Transverse colon (tissue), 4 donors: ENCODE measurements around the gene ARL16. TPM values are rescaled to one million over a fixed set of nuclear protein-coding genes. Genes with fewer than 3 reads are reported as not detected.

Experiments
- DNase-seq: peaks from one replicate; pipeline ENCODE4 v3.0.0-alpha.2; 2019
- H3K27ac ChIP-seq, 4 donors: fragments of 200-600 bp; sonication (generic); 2 replicates each; pipeline ENCODE4 v1.5.1; 2016 to 2018; ENCODE audit warnings: inconsistent platforms in 4 of 4
- H3K27me3 ChIP-seq: fragments of 200-600 bp; sonication (generic); 2 replicates; pipeline ENCODE4 v1.5.1; 2017; ENCODE audit warnings: inconsistent platforms
- H3K36me3 ChIP-seq, 4 donors: fragments of 200-600 bp; sonication (generic); 2 replicates each; pipeline ENCODE4 v1.5.1; 2017 to 2019; ENCODE audit warnings: inconsistent platforms in 4 of 4
- H3K4me1 ChIP-seq, 4 donors: fragments of 200-600 bp; sonication (generic); 2 replicates each; pipeline ENCODE4 v1.5.1; 2017 to 2020; ENCODE audit warnings: inconsistent platforms in 4 of 4
- H3K4me3 ChIP-seq, 4 donors: fragments of 200-600 bp; sonication (generic); 1 replicate in 1 of 4; 2 replicates in 3 of 4; pipeline versions ENCODE4 v1.5.1 to v1.6.1; 2017 to 2019; ENCODE audit warnings: inconsistent platforms in 4 of 4
- H3K9me3 ChIP-seq, 2 donors: fragments of 200-600 bp; sonication (generic); 2 replicates each; pipeline ENCODE4 v1.5.1; 2017 to 2019; ENCODE audit warnings: inconsistent platforms in 2 of 2
- EP300 ChIP-seq: sonication (generic); formaldehyde crosslinking; IDR thresholded peaks from one replicate; pipeline ENCODE4 v1.6.1; 2017; ENCODE audit warnings: antibody characterized with exemption, low read depth
- POLR2A ChIP-seq: fragments of 450-650 bp; IDR thresholded peaks from one replicate; pipeline ENCODE4 v1.6.1; 2016; ENCODE audit warnings: antibody characterized with exemption, mild to moderate bottlenecking, moderate library complexity
- POLR2AphosphoS5 ChIP-seq, 3 donors: sonication (generic); formaldehyde crosslinking; IDR thresholded peaks; one replicate each; pipeline ENCODE4 v1.6.1; 2016; ENCODE audit warnings: antibody characterized with exemption in 3 of 3
- WGBS, 2 donors: methylation state at CpG; one replicate each; pipeline ENCODE4 v1.1.5; 2018; ENCODE audit warnings: low coverage in 1 of 2; 5-methylcytosine and 5-hydroxymethylcytosine counted together
- in situ Hi-C, 4 donors: fragments of 200-750 bp; cut with MboI; loops; one replicate each; pipeline versions ENCODE4 v1.15.0 to v1.15.1; 2017; ENCODE audit warnings: low sequenced_read_pairs in 3 of 4, low pct_ligation_motif_present in 1 of 4, low pct_unique_long_range_greater_than_20kb in 1 of 4
- intact Hi-C: fragments of 100-400 bp; cut with DNase I; formaldehyde crosslinking; loops from one replicate; pipeline ENCODE4 v1.15.1; 2023; ENCODE audit warnings: low total_unique reads
- total RNA-seq, 4 donors: library from RNA; depleted of rRNA; stranded (reverse); fragments of >200 nt; gene quantifications; one replicate each; pipeline ENCODE4 v1.1.0, GENCODE V29; 2016
- TF ChIP-seq, protein P1 (sequence below), 5 experiments: fragments of 200-600 bp in 3 of 5; fragments of 450-650 bp in 2 of 5; sonication (generic) in 3 of 5; IDR thresholded peaks; 1 replicate in 2 of 5; 2 replicates in 3 of 5; pipeline ENCODE4 v1.5.1; 2016 to 2017; ENCODE audit warnings: antibody characterized with exemption in 5 of 5, inconsistent platforms in 3 of 5, mild to moderate bottlenecking in 2 of 5, moderate library complexity in 1 of 5

Gene ARL16
- total RNA-seq, 4 donors from 2014 or later, result 16.3 to 52.0 (median 33.1) TPM

DNA sequence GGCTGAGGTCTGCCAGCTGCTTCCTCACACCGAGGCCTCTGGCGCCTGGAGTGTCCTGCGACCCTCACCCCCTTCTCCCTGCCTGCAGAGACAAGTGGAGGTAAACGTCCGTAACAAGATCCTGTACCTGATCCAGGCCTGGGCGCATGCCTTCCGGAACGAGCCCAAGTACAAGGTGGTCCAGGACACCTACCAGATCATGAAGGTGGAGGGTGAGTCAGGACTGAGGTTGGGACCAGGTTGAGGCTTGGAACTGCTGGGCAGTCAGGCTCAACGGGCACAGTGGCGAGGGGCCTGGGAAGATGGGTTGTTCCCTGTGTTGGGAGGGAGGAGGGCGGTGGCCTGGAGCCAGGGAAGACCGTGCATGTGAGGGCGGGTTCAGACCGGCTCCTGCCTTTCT lies 5.0 kb upstream of the ARL16 start:
- H3K9me3 ChIP-seq, result no peaks in the 10 kb centered on the region
- TF ChIP-seq EP300 (no peak), POLR2A (no peak), POLR2AphosphoS5 (IDR thresholded peaks at IDR 0.05) (no peak)
- TF ChIP-seq, protein P1, sequence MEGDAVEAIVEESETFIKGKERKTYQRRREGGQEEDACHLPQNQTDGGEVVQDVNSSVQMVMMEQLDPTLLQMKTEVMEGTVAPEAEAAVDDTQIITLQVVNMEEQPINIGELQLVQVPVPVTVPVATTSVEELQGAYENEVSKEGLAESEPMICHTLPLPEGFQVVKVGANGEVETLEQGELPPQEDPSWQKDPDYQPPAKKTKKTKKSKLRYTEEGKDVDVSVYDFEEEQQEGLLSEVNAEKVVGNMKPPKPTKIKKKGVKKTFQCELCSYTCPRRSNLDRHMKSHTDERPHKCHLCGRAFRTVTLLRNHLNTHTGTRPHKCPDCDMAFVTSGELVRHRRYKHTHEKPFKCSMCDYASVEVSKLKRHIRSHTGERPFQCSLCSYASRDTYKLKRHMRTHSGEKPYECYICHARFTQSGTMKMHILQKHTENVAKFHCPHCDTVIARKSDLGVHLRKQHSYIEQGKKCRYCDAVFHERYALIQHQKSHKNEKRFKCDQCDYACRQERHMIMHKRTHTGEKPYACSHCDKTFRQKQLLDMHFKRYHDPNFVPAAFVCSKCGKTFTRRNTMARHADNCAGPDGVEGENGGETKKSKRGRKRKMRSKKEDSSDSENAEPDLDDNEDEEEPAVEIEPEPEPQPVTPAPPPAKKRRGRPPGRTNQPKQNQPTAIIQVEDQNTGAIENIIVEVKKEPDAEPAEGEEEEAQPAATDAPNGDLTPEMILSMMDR (IDR thresholded peaks at IDR 0.05), result no peak
- peaks cover 0 to 48% (median 17%) of the 10 kb centered on the region in 4 donors for H3K36me3 ChIP-seq
- in situ Hi-C loops (no loop called here), intact Hi-C loops (no loop called here)
- H3K4me1 ChIP-seq, result peaks cover 11 to 16% (median 15%) of the 10 kb centered on the region in 4 donors
- no peak overlapping the region for H3K4me3 ChIP-seq
- no peak overlapping the region for H3K27ac ChIP-seq
- WGBS, 2 donors, result 87 to 90% methylated on average over 3 to 14 of the region's 14 CpGs
- H3K27me3 ChIP-seq, result no peaks in the 10 kb centered on the region
- DNase-seq, result no peak

- TF ChIP-seq POLR2AphosphoS5 (IDR thresholded peaks at IDR 0.05) (no peak), POLR2A (no peak), EP300 (no peak)
- TF ChIP-seq, protein P1 (IDR thresholded peaks at IDR 0.05), result no peak
- intact Hi-C loops, result loop anchor here (2.0 kb wide), 1 partner anchor 49 kb away; no protein-coding TSS in a partner anchor
- no peak for DNase-seq
- no peaks in the 10 kb centered on the region for H3K9me3 ChIP-seq
- no peaks in the 10 kb centered on the region for H3K27me3 ChIP-seq
- H3K36me3 ChIP-seq, result peaks cover 0 to 44% (median 15%) of the 10 kb centered on the region in 4 donors
- H3K27ac ChIP-seq, result no peak overlapping the region
- no peak overlapping the region for H3K4me3 ChIP-seq
- 94% methylated on average over 40 of the region's 41 CpGs; no CpG with 5 or more reads in 1 of the 2 donors for WGBS, 2 donors
- peaks cover 12 to 17% (median 15%) of the 10 kb centered on the region in 4 donors for H3K4me1 ChIP-seq
- in situ Hi-C loops, result no loop called here
These were observed 4.4 kb upstream of the ARL16 start for GRCh38 chr17:81687770-81688541.

- TF ChIP-seq, protein P1 (IDR thresholded peaks at IDR 0.05), result no peak
- TF ChIP-seq POLR2A, result no peak
- TF ChIP-seq POLR2AphosphoS5 (IDR thresholded peaks at IDR 0.05), result no peak
- TF ChIP-seq EP300, result no peak
- WGBS, 2 donors, result 88% methylated on average over 16 of the region's 20 CpGs; no CpG with 5 or more reads in 1 of the 2 donors
- no peak overlapping the region for H3K27ac ChIP-seq
- DNase-seq, result no peak
- H3K9me3 ChIP-seq, result no peaks in the 10 kb centered on the region
- intact Hi-C loops (loop anchor here (2.0 kb wide), 1 partner anchor 48 kb away; no protein-coding TSS in a partner anchor), in situ Hi-C loops (no loop called here)
- no peaks in the 10 kb centered on the region for H3K27me3 ChIP-seq
- H3K4me3 ChIP-seq, result no peak overlapping the region
- peaks cover 0 to 32% (median 8%) of the 10 kb centered on the region in 4 donors for H3K36me3 ChIP-seq
- peaks cover 19 to 28% (median 21%) of the 10 kb centered on the region in 4 donors for H3K4me1 ChIP-seq
These were observed 3.0 kb upstream of the ARL16 start for GRCh38 chr17:81686614-81687013.

- Histone ChIP-seq H3K9me3 (no peaks in the 10 kb centered on the region), H3K36me3 (peaks cover 0 to 20% (median 7%) of the 10 kb centered on the region in 4 donors), H3K27ac (peak overlapping the region in 2 of 4 donors; percentile 90 to 94), H3K4me1 (peaks cover 19 to 28% (median 21%) of the 10 kb centered on the region in 4 donors), H3K27me3 (no peaks in the 10 kb centered on the region), H3K4me3 (peak overlapping the region in 3 of 4 donors; percentile 98 to 99 (median 99))
- DNase-seq, result no peak
- TF ChIP-seq, protein P1 (IDR thresholded peaks at IDR 0.05), result no peak
- no peak for TF ChIP-seq POLR2A
- no peak for TF ChIP-seq POLR2AphosphoS5 (IDR thresholded peaks at IDR 0.05)
- TF ChIP-seq EP300, result no peak
- intact Hi-C loops (no loop called here), in situ Hi-C loops (no loop called here)
- WGBS, 2 donors, result 66% methylated on average over 12 of the region's 12 CpGs; no CpG with 5 or more reads in 1 of the 2 donors
These were observed 1.5 kb upstream of the ARL16 start for GRCh38 chr17:81685108-81685507.
